Brain microvascular endothelial cell (primary cell): ENCODE results near the gene NME8.

ENCODE experiments used
- DNase-seq: peaks from one replicate; pipeline ENCODE4 v3.0.0-alpha.2; 2020
- H3K27ac ChIP-seq: fragments of 250-450 bp; sonication (Bioruptor Pico); 2 replicates; pipeline ENCODE4 v1.5.1; 2020; ENCODE audit warnings: mild to moderate bottlenecking, moderate library complexity
- H3K27me3 ChIP-seq: fragments of 250-450 bp; sonication (Bioruptor Pico); replicated peaks from 2 replicates; pipeline ENCODE4 v1.5.1; 2020; ENCODE audit warnings: mild to moderate bottlenecking
- H3K36me3 ChIP-seq: fragments of 250-450 bp; sonication (Bioruptor Pico); replicated peaks from 2 replicates; pipeline ENCODE4 v1.5.1; 2020; ENCODE audit warnings: mild to moderate bottlenecking
- H3K4me3 ChIP-seq: 2 replicates; pipeline ENCODE4 v1.5.1; 2011; ENCODE audit warnings: low read depth, mild to moderate bottlenecking, control low read depth, low read length, moderate library complexity
- CTCF ChIP-seq: IDR thresholded peaks from 2 replicates; pipeline ENCODE4 v1.5.1; 2011; ENCODE audit warnings: low read depth, mild to moderate bottlenecking, moderate library complexity, low read length, control low read depth, inconsistent platforms; ENCODE audit errors: missing control alignments
- in situ Hi-C: cut with HindIII; loops from 2 replicates; pipeline ENCODE4 v1.10.0; 2017; ENCODE audit warnings: low sequenced_read_pairs, low pct_ligation_motif_present

The NME8 gene

GRCh38 chr7:37817996-37818720 is 30.2 kb upstream of the NME8 start:
- DNase-seq, result no peak
- Histone ChIP-seq H3K4me3 (no peak overlapping the region), H3K36me3 (no peaks in the 10 kb centered on the region), H3K27me3 (no peaks in the 10 kb centered on the region), H3K27ac (no peak overlapping the region)
- TF ChIP-seq CTCF, result no peak
- in situ Hi-C loops, result no loop called here

- no peaks in the 10 kb centered on the region for H3K27me3 ChIP-seq
- no peak for TF ChIP-seq CTCF
- no peak for DNase-seq
- H3K27ac ChIP-seq, result no peak overlapping the region
- H3K4me3 ChIP-seq, result no peak overlapping the region
- in situ Hi-C loops, result no loop called here
- H3K36me3 ChIP-seq, result no peaks in the 10 kb centered on the region
Measured at GRCh38 chr7:37820708-37821468, 27.5 kb upstream of the NME8 start.

GRCh38 chr7:37822946-37823345 is 25.5 kb upstream of the NME8 start:
- Histone ChIP-seq H3K27ac (no peak overlapping the region), H3K4me3 (no peak overlapping the region), H3K36me3 (no peaks in the 10 kb centered on the region), H3K27me3 (no peaks in the 10 kb centered on the region)
- in situ Hi-C loops, result no loop called here
- no peak for TF ChIP-seq CTCF
- no peak for DNase-seq

- H3K27ac ChIP-seq, result no peak overlapping the region
- in situ Hi-C loops, result no loop called here
- TF ChIP-seq CTCF, result no peak
Measured at GRCh38 chr7:37823557-37823956, 24.8 kb upstream of the NME8 start.

GRCh38 chr7:37825038-37825437 is 23.4 kb upstream of the NME8 start:
- in situ Hi-C loops, result no loop called here
- H3K27ac ChIP-seq, result no peak overlapping the region
- no peaks in the 10 kb centered on the region for H3K36me3 ChIP-seq
- TF ChIP-seq CTCF, result no peak
- no peak for DNase-seq
- H3K27me3 ChIP-seq, result no peaks in the 10 kb centered on the region
- H3K4me3 ChIP-seq, result no peak overlapping the region

More at GRCh38 chr7:37823557-37823956, 24.8 kb upstream of the NME8 start:
- H3K27me3 ChIP-seq, result no peaks in the 10 kb centered on the region
- no peak for DNase-seq
- no peaks in the 10 kb centered on the region for H3K36me3 ChIP-seq
- H3K4me3 ChIP-seq, result no peak overlapping the region
